ENCODE measurements around the gene DCTN2.

DCTN2 gene

DNA sequence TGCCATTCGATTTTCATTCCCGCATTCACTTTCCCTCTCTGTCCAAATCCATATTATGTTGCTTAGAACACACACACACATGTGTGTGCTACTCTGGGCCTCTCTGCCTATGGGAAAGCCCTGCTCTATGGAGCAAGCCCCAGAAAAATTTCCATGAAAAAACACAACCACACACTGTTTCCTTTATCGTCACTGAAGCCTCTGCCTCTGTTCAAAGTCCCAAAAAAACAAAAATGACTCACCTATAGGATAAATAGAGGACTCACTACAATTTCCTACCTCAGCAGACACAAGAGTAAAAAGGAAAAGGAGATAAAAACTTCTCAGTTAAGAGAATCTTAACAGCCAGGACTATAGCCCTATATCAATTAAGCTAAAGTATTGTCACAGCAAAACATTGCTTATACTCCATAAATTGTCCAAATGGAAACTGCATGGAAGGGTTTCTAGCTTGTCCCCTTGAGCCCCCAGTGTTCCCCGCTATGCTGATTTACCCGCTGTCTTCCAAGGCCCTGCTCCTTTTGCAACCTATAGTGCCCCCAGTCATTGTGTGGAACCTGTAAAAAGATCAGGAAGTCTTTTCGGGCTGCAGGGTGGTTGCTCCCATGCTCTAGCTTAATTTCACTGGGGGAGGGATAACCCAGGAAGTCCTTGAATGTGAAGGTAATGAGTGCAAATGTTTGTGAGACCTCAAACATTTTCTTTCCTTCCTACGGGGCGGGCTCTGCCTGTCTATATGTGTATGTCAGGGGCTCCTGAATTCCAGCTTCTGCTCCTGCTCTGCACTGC, 32.9 kb upstream of the DCTN2 start:
- TF ChIP-seq L3MBTL2 (conservative IDR thresholded peaks at IDR 0.05): no peak
- TF ChIP-seq SP1 (IDR thresholded peaks at IDR 0.05): no peak
- no peak for TF ChIP-seq FOXK2 (IDR thresholded peaks at IDR 0.05)
- TF ChIP-seq, protein P1, sequence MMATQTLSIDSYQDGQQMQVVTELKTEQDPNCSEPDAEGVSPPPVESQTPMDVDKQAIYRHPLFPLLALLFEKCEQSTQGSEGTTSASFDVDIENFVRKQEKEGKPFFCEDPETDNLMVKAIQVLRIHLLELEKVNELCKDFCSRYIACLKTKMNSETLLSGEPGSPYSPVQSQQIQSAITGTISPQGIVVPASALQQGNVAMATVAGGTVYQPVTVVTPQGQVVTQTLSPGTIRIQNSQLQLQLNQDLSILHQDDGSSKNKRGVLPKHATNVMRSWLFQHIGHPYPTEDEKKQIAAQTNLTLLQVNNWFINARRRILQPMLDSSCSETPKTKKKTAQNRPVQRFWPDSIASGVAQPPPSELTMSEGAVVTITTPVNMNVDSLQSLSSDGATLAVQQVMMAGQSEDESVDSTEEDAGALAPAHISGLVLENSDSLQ (IDR thresholded peaks at IDR 0.05): no peak
- TF ChIP-seq FOXM1 (IDR thresholded peaks at IDR 0.05; ENCODE audit: borderline replicate concordance): no peak
- no peak for TF ChIP-seq ARNT (IDR thresholded peaks at IDR 0.05)
- TF ChIP-seq HDGF (IDR thresholded peaks at IDR 0.05; ENCODE audit: borderline replicate concordance): no peak
- TF ChIP-seq ELF4 (IDR thresholded peaks at IDR 0.05): no peak
- no peak for TF ChIP-seq SUZ12 (IDR thresholded peaks at IDR 0.05)
- no peak for TF ChIP-seq TARDBP (IDR thresholded peaks at IDR 0.05)
- no peak for TF ChIP-seq CTBP1 (IDR thresholded peaks at IDR 0.05; ENCODE audit: borderline replicate concordance)
- no peak for TF ChIP-seq ZNF384 (IDR thresholded peaks at IDR 0.05)
- no peak for TF ChIP-seq FOXA1 (IDR thresholded peaks at IDR 0.05)
- no peak for TF ChIP-seq BHLHE40 (IDR thresholded peaks at IDR 0.05; ENCODE audit: borderline replicate concordance)
- no peak for TF ChIP-seq NFRKB (IDR thresholded peaks at IDR 0.05)
- TF ChIP-seq LEF1 (IDR thresholded peaks at IDR 0.05; ENCODE audit: borderline replicate concordance): no peak
- ChIA-PET CTCF (interaction anchor here (0.7 to 1.6 kb wide), 2 partner anchors 9 to 13 kb away, joined by 3 read pairs; no protein-coding TSS in a partner anchor), POLR2A (no interaction called here)
- no peak for DNase-seq (ENCODE audit: extremely low spot score)

DNA sequence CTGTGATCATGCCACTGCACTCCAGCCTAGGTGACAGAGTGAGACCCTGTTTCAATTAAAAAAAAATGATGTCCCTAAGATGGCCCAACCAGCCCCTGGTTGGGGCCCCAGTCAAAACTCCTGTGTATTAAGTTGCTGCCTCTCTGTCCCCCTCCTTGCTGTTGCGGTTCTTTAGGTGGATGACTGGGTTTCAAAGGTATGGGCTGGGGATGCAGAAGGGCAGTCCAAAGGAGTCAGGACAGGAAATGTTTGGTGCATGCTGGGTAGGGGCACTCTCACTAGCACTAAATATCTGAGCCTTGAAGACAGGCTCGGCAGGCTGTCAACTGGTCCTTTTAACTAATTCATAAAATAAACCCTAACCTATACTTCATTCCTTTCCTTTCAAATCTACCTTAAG, 32.0 kb upstream of the DCTN2 start:
- ChIA-PET CTCF (interaction anchor here (1.0 kb wide), 1 partner anchor 18 kb away, joined by 3 read pairs; no protein-coding TSS in a partner anchor), POLR2A (no interaction called here)
- TF ChIP-seq CTBP1 (IDR thresholded peaks at IDR 0.05; ENCODE audit: borderline replicate concordance): no peak
- no peak for DNase-seq (ENCODE audit: extremely low spot score)

DNA sequence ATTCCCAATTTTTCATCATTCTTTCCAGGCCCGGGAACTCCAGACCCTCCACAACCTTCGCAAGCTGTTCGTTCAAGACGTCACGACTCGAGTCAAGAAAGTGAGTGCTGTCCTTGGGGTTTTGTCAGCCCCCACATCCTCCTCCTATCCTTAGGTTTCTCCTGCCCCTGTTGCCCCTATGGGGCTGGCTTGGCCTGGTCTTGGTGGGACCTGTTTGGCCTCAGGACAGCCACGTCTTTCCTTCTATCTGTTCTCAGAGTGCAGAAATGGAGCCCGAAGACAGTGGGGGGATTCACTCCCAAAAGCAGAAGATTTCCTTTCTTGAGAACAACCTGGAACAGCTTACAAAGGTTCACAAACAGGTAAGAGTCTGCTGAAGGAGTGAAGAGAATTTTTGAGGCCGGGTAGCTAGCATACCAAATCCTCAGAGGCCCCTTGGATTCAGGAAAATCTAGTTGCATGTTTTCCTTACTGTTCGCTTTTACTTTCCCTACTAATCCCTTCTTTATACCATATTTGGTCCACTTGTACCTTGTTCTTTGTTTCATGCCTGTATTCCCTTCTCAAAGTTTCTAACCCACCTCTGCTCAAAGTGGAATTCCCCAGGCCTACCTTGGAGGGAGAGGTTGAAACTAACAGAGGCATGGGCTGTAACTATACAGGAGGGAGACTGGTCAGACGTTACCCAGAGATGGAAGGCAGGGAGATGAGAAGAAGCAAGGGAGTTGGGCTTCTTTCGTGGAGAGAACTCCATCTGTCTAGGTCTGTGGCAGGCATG, 31.2 kb upstream of the DCTN2 start:
- DNase-seq (ENCODE audit: extremely low spot score): no peak
- ChIA-PET POLR2A (no interaction called here), CTCF (interaction anchor here (1.0 kb wide), 1 partner anchor 17 kb away, joined by 3 read pairs; no protein-coding TSS in a partner anchor)
- TF ChIP-seq SUZ12 (IDR thresholded peaks at IDR 0.05) (no peak), ELF4 (IDR thresholded peaks at IDR 0.05) (no peak), TARDBP (IDR thresholded peaks at IDR 0.05) (no peak), FOXM1 (IDR thresholded peaks at IDR 0.05; ENCODE audit: borderline replicate concordance) (no peak), HDGF (IDR thresholded peaks at IDR 0.05; ENCODE audit: borderline replicate concordance) (no peak), ZNF384 (IDR thresholded peaks at IDR 0.05) (no peak), LEF1 (IDR thresholded peaks at IDR 0.05; ENCODE audit: borderline replicate concordance) (no peak), L3MBTL2 (conservative IDR thresholded peaks at IDR 0.05) (no peak), SP1 (IDR thresholded peaks at IDR 0.05) (no peak), NFRKB (IDR thresholded peaks at IDR 0.05) (no peak), FOXK2 (IDR thresholded peaks at IDR 0.05) (no peak), ARNT (IDR thresholded peaks at IDR 0.05) (no peak), CTBP1 (IDR thresholded peaks at IDR 0.05; ENCODE audit: borderline replicate concordance) (no peak), BHLHE40 (IDR thresholded peaks at IDR 0.05; ENCODE audit: borderline replicate concordance) (no peak)
- TF ChIP-seq, protein P1 (IDR thresholded peaks at IDR 0.05): no peak

DNA sequence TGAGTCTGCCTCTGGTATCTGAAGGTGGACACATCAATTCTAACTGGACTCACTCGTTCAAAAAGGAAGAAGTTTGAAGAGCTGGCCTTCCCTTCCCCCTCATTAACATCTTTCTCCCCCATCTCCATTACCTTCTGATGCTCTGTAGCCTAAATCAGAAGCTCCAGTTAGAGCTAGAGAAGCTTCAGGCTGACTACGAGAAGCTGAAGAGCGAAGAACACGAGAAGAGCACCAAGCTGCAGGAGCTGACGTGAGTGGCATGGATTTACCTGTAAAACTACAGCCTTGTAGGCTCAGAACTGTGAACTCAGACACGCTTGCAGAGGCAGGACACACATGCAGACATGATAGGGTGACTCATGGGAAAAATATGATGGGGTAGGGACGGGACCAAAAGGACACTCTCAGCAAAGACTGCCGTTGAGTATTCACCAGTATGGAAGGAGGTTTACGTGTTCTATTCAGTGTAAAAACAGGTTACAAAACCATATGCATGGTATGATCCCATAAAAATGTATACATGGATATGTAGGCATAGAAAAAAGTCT, 29.7 kb upstream of the DCTN2 start:
- no peak for TF ChIP-seq HDGF (IDR thresholded peaks at IDR 0.05; ENCODE audit: borderline replicate concordance)
- TF ChIP-seq ZNF384 (IDR thresholded peaks at IDR 0.05): no peak
- TF ChIP-seq FOXM1 (IDR thresholded peaks at IDR 0.05; ENCODE audit: borderline replicate concordance): no peak
- TF ChIP-seq, protein P1 (IDR thresholded peaks at IDR 0.05): no peak
- ChIA-PET CTCF (no interaction called here), POLR2A (no interaction called here)
- DNase-seq (ENCODE audit: extremely low spot score): no peak

DNA sequence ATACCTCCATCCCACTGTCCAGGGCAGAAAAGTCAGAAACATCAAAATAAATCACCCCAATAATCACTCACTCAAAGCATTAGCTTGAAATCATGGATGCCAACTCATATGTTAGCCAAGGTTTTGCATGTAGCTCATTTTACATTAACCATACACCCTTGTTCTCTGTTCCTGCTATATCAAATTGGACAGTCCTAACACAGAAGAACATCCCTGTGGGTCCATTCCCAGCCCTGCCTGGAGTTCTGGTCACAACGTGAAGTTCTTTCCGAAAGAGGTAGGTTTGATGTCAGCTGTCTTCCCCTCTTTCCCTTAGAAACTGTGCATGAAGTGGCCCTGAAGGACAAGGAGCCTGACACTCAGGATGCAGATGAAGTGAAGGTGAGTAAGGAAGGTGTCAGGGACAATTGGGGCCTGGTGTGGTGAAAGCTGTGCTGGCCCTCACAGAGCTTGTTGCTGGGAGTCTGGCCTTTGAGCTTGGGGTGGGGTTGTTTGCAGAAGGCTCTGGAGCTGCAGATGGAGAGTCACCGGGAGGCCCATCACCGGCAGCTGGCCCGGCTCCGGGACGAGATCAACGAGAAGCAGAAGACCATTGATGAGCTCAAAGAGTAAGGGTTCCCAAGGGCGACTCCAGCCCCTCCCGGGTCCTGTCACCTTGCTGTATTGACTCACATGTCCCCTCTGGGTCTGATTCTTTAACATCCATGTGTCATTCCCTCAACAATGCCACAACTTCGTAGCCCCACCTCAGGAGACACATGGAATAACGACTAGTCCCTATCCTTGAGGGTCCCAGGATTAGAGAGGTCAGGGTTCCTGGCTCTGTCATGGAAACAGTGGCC, 29.0 kb upstream of the DCTN2 start:
- no peak for TF ChIP-seq FOXK2 (IDR thresholded peaks at IDR 0.05)
- no peak for TF ChIP-seq ZNF384 (IDR thresholded peaks at IDR 0.05)
- no peak for TF ChIP-seq L3MBTL2 (conservative IDR thresholded peaks at IDR 0.05)
- TF ChIP-seq TARDBP (IDR thresholded peaks at IDR 0.05): no peak
- TF ChIP-seq, protein P1 (IDR thresholded peaks at IDR 0.05): no peak
- TF ChIP-seq FOXA1 (IDR thresholded peaks at IDR 0.05): no peak
- no peak for TF ChIP-seq NFRKB (IDR thresholded peaks at IDR 0.05)
- no peak for TF ChIP-seq FOXM1 (IDR thresholded peaks at IDR 0.05; ENCODE audit: borderline replicate concordance)
- TF ChIP-seq BHLHE40 (IDR thresholded peaks at IDR 0.05; ENCODE audit: borderline replicate concordance): no peak
- no peak for TF ChIP-seq SUZ12 (IDR thresholded peaks at IDR 0.05)
- TF ChIP-seq HDGF (IDR thresholded peaks at IDR 0.05; ENCODE audit: borderline replicate concordance): no peak
- no peak for TF ChIP-seq ARNT (IDR thresholded peaks at IDR 0.05)
- no peak for TF ChIP-seq CTBP1 (IDR thresholded peaks at IDR 0.05; ENCODE audit: borderline replicate concordance)
- TF ChIP-seq SP1 (IDR thresholded peaks at IDR 0.05): no peak
- no peak for TF ChIP-seq ELF4 (IDR thresholded peaks at IDR 0.05)
- TF ChIP-seq LEF1 (IDR thresholded peaks at IDR 0.05; ENCODE audit: borderline replicate concordance): no peak
- no peak for DNase-seq (ENCODE audit: extremely low spot score)
- CTCF ChIA-PET: interaction anchor here (0.8 to 1.4 kb wide), 3 partner anchors 10 to 161 kb away, joined by 3 read pairs; no protein-coding TSS in a partner anchor

More for the DNA sequence above, 29.0 kb upstream of the DCTN2 start:
- POLR2A ChIA-PET: interaction anchor here (0.8 kb wide), 1 partner anchor 169 kb away, joined by 3 read pairs; the partner anchor contains the start of gene TSPAN31
